GM18868 (cell line): Measurements from ENCODE around the gene ARHGAP44.

Source experiments
- ATAC-seq: cut with Tn5 transposase; IDR thresholded peaks from one replicate; pipeline ENCODE4 v1.9.1; 2021; ENCODE audit warnings: mild to moderate bottlenecking, moderate library complexity; ENCODE audit not compliant: unreplicated experiment

The ARHGAP44 gene, protein sequence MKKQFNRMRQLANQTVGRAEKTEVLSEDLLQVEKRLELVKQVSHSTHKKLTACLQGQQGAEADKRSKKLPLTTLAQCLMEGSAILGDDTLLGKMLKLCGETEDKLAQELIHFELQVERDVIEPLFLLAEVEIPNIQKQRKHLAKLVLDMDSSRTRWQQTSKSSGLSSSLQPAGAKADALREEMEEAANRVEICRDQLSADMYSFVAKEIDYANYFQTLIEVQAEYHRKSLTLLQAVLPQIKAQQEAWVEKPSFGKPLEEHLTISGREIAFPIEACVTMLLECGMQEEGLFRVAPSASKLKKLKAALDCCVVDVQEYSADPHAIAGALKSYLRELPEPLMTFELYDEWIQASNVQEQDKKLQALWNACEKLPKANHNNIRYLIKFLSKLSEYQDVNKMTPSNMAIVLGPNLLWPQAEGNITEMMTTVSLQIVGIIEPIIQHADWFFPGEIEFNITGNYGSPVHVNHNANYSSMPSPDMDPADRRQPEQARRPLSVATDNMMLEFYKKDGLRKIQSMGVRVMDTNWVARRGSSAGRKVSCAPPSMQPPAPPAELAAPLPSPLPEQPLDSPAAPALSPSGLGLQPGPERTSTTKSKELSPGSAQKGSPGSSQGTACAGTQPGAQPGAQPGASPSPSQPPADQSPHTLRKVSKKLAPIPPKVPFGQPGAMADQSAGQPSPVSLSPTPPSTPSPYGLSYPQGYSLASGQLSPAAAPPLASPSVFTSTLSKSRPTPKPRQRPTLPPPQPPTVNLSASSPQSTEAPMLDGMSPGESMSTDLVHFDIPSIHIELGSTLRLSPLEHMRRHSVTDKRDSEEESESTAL

DNA sequence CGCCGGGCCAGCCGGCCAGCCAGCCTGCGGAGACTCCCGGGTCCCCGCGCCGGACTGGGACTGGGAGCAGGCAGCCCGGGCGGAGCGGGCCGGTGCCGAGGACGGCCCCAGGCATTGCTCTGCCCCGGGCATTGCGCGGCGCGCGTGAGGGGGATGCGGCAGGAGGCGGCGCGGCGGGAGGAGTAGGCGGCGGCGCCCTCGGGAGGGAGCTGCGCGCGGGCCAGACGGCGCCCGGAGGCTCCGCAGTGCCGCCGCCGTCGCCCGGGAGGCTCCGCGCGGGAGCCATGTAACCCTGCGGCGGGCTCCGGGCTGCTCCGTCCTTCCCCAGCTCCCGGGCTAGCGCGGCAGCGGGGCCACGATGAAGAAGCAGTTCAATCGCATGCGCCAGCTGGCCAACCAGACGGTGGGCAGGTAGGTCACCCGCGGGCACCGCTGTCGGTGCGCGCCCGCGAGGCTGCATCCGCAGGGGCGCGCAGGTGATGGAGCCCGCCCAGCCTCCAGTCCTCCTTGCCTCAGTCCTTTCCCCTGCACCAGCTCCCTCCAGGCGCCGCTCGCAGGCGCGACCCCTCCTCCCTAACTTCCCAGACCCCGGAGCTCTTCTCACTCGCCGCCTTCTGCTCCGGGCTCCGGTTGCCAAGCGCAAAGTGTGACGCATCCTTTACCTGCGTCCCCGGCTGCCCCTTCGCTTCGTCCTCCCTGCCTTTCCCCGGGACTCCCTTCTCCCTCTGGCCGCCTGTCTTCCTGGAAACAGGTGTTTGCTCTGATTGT lies at the start of gene ARHGAP44:
Gene ARHGAP44, plus strand, starts transcription at position 18 of the 768 bp plus-strand sequence. Its CDS starts 341 bp downstream, at position 359.
- ATAC-seq: peak; percentile 81

DNA sequence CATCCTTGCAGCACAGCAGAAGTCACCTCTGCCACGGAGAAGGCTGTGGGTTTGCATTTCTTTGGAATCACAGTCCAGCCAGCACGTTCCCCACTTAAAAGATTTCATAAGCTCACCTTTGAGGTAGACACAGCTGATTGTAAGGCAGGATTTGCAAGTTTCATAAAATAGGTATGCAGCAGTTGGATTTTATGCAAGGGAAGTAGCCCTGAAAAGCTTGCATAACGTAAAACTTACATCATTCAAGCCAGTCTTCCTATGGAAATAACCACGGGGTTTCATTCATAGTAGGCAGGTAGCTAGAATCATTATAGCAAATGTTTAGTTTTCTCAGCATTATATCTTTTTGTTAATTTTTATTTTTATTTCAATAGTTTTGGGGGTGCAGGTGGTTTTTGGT lies 49.8 kb upstream of the ARHGAP44 start:
- ATAC-seq: no peak

DNA sequence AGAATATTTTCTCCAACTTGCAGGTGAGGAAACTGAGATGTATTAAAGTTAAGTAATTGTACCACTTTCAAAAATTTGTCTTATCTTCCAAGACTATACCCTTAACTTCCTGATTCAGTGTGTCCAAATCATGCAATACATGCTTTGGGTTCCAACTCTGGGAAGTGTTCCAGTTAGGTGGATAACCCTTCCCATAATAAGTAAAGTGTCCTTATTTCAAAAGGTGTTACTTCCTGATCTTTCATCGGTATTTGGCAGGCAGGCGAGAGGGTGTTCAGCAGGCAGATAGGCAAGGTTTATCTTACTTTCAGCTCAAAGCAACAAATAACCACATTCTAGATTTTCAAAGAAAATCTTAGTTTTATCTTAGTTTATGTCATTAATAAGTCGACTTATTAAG lies 46.3 kb upstream of the ARHGAP44 start:
- ATAC-seq: no peak

DNA sequence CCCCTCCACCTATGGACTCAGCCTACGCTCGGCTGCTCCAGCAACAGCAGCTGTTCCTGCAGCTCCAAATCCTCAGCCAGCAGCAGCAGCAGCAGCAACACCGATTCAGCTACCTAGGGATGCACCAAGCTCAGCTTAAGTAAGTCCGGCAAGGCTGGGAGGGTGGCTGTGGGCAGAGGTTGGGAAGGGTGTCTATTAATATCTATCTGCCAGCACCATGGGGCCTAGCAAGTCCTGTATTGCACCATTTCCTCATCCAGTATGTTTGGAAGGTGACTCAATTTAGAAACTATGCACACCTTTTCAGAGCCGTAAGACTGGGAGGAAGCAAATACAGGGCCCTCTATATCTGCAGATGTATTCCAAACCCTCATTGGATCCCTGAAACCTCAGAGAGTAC lies 45.0 kb upstream of the ARHGAP44 start:
- ATAC-seq: no peak

DNA sequence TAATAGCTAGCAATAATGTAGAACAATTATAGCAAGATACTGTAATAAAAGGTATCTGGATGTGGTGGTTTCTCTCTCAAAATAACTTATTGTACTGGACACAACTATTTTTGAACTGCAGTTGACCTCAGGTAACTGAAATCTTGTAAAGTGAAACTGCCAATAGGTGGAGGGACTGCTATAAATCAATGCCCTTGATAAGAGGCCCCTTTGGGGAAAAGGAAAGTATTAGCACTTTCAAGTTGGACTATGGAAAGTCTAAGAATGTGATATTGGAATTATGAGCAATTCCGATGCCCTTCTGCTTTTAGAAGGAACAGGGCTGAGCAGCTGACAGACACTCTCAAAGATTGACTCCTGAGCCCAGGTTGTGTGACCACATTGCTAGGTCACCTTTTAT lies 44.5 kb upstream of the ARHGAP44 start:
- ATAC-seq: no peak

DNA sequence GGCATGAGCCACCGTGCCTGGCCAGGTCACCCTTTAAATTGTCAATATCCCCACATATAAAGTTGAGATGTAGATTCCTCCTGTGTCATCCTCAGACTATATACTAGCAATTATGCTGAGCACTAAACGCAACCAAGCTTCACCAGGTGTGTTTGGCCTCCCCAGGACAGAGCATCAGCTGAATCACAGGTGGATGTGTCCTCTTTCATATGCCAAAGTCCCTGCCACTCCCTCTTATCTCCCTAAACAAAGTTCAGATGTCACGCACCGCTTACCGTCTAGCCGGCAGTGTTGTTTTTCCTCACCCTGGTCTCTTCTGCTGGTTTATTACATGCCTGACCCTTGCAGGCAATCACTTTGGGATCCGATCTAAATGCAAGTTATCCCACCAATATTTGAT lies 43.8 kb upstream of the ARHGAP44 start:
- no peak for ATAC-seq

DNA sequence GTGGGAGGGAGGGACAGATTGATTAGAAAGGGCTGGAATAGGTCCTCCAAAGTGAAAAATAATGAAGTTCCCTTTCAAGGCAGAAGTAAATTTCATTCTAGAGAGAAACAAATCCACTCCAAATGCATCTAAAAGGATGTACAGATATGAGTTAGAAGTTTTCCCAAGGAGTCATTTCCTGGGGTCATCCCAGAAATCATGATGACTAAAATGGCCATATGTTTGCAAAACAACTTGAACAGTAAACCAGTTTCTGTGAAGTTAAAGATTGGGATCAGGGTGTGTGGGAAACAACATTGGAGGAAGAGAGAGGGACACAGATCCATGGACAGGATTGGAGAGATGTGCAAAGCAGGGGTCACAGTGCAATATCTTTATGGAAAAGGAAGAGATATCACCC lies 32.5 kb upstream of the ARHGAP44 start:
- no peak for ATAC-seq

DNA sequence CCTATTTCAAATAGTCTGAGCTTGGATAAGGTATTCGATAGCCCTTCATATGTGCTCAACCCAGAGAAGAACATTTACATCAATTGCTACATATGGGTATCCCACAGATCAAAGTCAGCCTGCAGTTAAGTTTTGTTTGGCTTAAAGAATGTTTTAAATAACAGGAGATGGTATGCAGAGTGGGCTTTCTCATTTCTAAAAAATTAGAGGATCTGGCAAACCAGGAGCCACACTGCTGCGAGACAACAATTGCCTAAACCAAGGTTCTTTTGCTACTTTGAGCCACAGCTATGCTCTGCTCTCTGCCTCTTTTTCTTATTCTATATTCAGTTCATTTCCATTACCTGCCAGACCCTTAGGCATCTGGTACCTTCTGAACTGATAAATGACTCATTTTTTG lies 30.2 kb upstream of the ARHGAP44 start:
- ATAC-seq: no peak

DNA sequence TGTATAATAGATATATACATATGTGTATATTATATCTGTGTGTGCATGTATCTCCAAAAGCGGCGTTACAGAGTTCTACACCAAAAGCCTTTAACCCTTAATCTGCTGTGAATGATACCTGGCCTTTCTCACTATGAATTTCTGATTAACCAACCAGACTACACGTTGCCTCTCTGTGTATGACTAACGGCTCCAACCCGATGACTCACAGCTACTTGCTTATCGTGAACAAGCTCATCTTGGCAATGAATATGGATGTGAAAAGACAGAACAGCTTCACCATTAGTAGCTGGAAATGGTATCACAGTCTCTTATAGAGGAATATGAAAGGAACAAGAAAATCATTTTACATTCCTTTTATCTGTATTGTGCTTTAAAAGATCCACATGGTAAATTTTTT lies 23.8 kb upstream of the ARHGAP44 start:
- ATAC-seq: no peak

DNA sequence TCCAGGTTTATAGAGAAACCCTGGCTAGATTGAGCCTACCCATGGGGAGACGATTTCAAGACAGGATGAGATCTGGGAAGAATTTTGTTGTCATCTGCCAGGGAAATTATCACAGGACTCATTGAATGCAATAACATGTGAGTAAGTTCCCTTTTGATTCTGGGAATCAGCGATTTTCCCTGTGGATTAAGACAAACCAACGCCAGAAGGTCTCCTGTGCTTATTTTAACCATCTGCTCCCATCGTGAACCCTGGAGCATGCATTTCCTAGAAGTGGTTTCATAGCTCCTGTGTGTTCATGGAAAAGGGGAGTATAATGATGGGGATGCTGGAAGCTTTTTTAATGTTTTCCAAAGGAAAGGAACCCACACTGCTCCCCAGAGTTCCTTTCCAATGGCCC lies 21.0 kb upstream of the ARHGAP44 start:
- ATAC-seq: no peak

DNA sequence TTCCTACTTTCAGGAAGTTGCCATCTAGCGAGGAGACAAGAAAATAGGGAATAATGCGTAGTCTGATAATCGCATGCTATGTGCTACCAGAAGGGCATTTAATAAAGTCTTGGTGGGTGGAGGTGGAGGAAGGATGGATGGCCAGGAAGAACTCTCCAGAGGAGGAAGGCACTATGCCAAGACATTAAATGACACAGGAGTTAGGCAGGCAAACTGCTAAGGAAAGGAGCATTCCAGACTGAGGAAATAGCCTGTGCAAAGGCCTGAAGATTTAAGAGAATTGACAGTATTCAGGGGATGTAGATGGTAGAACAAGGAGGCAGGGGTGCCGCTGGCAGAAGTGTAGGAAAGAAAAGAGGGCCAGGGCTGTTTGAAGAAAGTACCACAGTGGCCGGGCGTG lies 19.3 kb upstream of the ARHGAP44 start:
- no peak for ATAC-seq

DNA sequence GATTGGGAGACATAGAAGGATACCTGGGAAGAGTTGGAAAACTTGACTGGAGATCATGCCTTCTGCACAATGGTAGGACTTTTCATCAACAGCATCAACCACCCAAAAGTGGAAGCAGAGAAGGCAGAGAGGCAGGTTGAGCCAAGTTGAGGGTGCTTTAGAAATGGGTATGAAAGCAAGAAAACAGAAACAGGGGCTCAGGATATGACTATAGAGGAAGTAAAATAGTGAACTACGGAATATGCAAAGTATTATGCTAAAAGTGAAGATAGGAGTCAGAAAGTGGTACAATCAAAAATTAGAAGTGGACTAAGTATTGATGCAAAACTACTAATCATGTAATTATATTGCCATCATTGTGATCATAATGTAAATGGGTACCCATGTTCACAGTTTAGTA lies 16.1 kb upstream of the ARHGAP44 start:
- no peak for ATAC-seq

DNA sequence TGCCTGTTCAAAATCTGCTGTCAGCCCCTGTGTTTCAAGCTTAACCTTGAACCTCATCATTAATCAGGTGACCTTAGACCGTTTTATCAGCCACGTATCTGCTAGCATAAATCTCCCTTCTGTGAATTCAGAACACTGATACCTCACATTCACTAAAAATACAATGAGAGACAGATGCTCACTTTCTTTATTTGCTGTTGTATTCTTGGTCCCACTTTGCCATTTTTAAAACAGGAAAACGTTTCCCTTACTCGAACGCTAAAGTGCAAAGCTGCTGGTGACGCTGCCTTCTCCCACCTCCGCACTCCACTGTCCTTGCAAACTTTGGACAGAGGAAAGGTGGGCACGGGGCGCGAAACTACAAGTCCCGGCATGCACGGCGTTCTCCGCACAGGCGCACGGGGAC lies 220 bp upstream of the ARHGAP44 start:
- ATAC-seq: peak; percentile 92

DNA sequence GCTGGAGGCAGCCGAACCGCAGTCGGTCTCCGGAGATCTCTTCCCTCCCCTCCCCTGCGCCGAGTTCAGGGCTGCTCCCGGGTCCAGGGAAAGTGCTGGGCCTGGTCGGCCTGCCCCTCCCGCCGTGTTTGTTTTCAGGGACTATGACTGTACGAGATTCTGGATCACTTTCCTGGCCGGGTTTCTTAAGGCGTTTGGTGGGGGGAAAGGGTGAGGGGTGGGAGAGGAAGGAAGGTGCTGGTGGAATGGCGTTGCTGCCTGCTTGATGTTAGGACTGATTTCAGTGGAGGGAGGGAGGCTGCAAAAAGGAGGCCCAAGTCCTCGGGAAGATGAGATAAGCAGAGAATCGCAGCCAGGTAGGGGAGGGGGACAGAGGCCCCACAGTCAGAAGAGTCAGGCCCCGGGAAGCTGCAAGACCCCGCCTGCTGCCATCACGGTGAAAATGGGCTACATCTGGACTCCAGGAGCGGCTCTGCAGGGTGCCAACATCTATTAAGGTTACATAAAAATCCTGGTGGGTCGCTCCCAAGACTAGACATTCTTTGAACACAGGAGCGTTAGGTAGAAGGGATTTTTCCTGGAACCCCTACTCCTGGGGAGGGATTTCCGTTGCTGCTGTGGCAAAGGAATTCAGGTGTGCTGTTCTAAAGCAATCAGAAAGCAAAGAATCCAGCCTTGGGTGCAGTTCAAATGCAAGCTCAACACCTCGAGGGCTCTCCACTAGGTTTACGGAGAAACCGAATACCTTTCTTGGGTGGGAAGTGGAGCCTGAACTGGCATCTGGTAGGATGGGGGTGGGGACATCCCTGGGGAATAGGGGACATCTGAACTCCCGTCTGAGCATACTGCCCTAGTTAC lies 1.2 kb downstream of the ARHGAP44 start:
- no peak for ATAC-seq

DNA sequence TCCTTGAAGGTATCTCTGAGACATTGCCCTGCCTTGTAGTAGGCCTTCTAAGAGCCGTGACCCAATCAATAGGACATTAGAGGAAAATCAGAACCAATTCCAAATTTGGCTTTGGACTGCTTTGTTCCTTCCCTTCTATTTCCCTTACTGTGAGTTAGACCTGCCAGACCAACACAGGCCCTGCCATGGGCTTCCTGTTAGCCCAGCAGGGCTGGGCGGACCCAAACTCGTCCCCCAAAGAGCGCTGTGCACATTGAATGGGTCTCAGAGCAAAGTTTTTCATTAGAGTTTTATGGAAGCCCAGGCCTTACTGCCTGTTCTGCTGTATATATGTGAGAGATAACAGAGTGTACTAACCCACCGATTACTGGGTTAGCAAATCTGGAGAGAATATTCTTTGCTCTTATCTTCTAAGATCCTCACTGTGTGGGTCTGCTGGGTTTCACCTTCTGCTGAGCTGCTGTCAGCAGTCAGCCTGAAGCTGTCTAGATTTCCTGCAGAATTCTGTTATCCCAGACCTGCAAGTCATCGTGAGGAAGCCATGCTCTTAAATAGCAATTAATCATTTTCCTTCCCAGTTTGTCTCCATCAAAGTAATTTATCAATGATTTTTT lies 5.7 kb downstream of the ARHGAP44 start:
- no peak for ATAC-seq

DNA sequence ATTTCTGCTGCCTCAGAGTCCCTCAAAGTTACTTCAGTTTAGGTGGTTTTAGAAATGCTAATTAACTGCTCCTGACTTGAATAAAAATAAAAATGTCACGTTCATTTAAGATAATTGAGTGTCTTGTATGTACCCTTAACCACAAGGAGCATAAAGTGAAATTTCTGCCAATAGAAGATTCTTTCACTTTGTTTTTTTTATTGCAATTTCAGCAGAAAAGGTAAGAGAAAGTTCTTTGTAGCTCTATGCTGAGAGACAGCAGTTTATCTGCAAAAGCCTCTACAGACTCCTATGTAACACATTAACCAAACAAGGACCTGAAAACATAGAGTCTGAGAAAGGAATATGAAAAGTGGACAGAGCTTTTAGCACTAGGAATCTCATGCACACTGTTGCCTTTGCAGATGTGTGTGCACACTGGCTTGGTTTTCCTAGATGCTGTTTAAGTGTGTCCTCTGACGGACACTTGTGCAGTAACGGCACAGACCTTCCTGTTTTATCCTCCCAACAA lies 11.6 kb downstream of the ARHGAP44 start:
- no peak for ATAC-seq

DNA sequence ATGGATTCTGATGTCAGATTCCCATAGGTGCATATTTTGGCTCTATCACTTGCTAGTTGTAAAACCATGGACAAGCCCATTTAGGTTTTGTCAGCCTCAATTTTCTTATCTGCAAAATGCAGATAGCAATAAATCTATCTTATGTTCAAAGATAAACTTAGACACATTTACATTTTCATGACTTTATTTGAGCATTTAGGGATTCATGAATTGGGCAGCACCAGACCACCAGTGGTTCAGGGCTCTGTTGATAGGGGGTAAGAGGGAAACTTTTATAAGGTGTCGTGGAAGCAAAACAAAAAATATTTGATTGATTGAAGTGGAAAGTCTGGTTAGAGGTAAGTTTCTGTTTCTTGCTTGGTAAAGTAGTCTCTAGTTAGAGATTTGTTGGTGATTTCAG lies 17.3 kb downstream of the ARHGAP44 start:
- no peak for ATAC-seq

DNA sequence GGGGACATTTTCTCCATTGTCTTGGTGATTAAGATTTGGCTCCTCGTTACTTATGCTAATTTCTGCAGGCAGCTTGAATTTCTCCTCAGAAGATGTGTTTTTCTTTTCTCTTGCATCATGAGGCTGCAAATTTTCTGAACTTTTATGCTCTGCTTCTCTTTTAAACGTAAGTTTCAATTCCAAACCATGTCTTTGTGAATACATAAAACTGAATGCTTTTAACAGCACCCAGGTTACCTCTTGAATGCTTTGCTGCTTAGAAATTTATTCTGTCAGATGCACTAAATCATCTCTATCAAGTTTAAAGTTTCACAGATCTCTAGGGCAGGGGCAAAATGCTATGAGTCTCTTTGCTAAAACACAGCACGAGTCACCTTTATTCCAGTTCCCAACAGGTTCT lies 19.4 kb downstream of the ARHGAP44 start:
- ATAC-seq: no peak

DNA sequence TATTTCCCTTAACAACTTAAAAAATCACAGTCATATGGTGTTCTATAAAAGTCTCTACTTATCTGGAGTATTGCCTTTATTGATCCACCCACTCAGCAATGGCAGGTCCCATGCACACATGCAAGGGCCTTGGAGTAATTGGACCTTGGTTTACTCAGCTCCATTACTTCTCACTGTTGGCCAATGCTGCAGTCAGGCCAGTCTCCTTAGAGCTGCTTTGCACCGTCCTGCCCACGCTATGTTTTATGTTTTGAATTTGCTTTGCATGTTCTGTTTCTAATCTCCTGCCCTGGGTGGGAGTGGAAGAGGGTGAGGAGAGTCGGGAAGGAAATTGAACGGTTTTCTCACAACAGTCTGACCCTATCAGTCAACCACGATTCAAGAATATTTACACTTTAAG lies 23.6 kb downstream of the ARHGAP44 start:
- no peak for ATAC-seq

DNA sequence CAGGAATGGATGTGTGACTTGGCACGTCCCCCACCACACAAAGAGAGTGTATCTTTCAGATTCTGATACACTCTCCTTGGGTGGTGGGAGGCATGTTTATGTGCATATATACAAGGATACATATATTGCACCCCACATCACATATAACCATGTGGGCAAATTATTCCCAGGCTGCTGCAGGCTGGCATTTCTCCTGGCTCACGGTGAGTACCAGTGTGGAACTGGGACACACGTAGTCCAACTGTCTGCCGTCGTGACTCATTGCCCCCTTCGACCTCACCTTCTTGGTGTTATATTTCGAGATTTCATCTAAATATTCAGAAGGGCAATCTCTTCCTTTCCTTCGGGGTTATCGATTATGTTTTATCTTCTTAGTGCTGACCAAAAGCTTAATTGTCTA lies 24.4 kb downstream of the ARHGAP44 start:
- no peak for ATAC-seq
